HG03575 (cell line): ENCODE measurements around the gene ZBTB8B.
"Not testable (repeated sequence)": the region's sequence is repeated elsewhere in the genome, so short reads cannot be mapped to it uniquely, and the experiment has no call there.

Source experiments
- ATAC-seq: cut with Tn5 transposase; IDR thresholded peaks from one replicate; pipeline ENCODE4 v1.9.1; 2021; ENCODE audit not compliant: unreplicated experiment, insufficient number of reproducible peaks, low FRiP score; ENCODE audit errors: extremely low read depth

The ZBTB8B gene

GRCh38 chr1:32466761-32467160 is 1.9 kb downstream of the ZBTB8B start:
- no peak for ATAC-seq

- ATAC-seq = no peak
These were observed 3.9 kb downstream of the ZBTB8B start for GRCh38 chr1:32468791-32469190.

- no peak for ATAC-seq
These were observed 5.6 kb downstream of the ZBTB8B start for GRCh38 chr1:32470431-32470830.

- ATAC-seq = no peak
These were observed 6.3 kb downstream of the ZBTB8B start for GRCh38 chr1:32470991-32471694.

GRCh38 chr1:32471695-32472362 is 7.0 kb downstream of the ZBTB8B start:
- no peak for ATAC-seq

- ATAC-seq = not testable (repeated sequence)
These were observed 8.1 kb downstream of the ZBTB8B start for GRCh38 chr1:32472966-32473365.

GRCh38 chr1:32474954-32475353 is 10.1 kb downstream of the ZBTB8B start:
- ATAC-seq = no peak

GRCh38 chr1:32480003-32480402 is 15.1 kb downstream of the ZBTB8B start:
- ATAC-seq = no peak

GRCh38 chr1:32480761-32481160 is 15.9 kb downstream of the ZBTB8B start:
- no peak for ATAC-seq

GRCh38 chr1:32481788-32482187 is 16.9 kb downstream of the ZBTB8B start:
- not testable (repeated sequence) for ATAC-seq

- no peak for ATAC-seq
These were observed 20.8 kb downstream of the ZBTB8B start for GRCh38 chr1:32485554-32486255.

- ATAC-seq = no peak
These were observed 21.7 kb downstream of the ZBTB8B start for GRCh38 chr1:32486463-32487113.

GRCh38 chr1:32487182-32487581 is 22.3 kb downstream of the ZBTB8B start:
- ATAC-seq = no peak

- no peak for ATAC-seq
These were observed 25.0 kb downstream of the ZBTB8B start for GRCh38 chr1:32489774-32490454.

- ATAC-seq = no peak
These were observed 26.5 kb downstream of the ZBTB8B start for GRCh38 chr1:32491386-32491785.

- ATAC-seq = no peak
These were observed 29.3 kb downstream of the ZBTB8B start for GRCh38 chr1:32494196-32494595.

- ATAC-seq = no peak
These were observed 30.0 kb downstream of the ZBTB8B start for GRCh38 chr1:32494711-32495337.

GRCh38 chr1:32496127-32496526 is 31.3 kb downstream of the ZBTB8B start:
- no peak for ATAC-seq

- no peak for ATAC-seq
These were observed 33.9 kb downstream of the ZBTB8B start for GRCh38 chr1:32498751-32499150.
